Measurements from ENCODE around the gene ANKDD1B.
A peak's percentile ranks its signal among the peaks of the same experiment; 100 is the strongest.
"Not testable (repeated sequence)": the region's sequence is repeated elsewhere in the genome, so short reads cannot be mapped to it uniquely, and the experiment has no call there.

Gene ANKDD1B

DNA sequence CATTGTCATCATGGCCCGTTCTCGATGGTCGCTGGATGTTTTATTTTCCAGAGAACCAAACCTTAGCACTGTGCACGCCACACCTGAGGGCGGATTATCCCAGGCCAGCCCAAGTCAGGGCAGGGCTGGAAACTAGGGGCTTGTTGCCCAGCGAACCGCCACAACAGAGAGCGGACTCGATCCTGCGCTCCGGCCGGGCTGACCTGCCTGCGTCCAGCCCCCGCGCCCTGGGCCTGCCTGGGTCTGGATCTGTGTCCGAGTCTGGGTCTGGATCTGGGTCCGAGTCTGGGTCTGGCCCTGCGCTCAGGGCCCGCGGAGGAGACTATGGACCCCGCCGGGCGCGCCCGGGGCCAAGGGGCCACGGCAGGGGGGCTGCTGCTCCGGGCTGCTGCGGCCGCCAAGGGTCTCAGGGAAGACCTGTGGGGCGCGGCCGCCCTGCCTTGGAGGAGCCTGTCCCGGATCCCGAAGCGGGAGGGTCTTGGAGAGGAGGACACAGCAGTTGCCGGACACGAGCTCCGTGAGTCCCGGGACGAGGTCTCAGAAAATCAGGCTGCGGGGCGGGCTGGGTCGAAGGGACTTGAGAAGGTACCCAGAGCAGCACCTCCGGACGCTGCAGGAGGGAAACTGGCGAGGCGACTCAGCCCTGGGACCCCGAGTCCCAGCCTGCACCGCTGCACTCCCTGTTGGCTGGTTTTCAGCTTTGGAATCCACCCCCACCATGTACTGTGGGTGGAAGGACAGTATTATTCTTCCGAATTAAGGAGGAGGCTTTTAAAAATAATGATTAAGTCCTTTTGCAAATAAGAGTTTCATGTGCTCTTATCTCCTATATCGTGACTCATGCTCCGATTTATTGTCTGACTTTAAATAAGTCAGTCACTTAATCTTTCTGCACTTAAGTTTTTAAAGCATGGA, at the start of gene ANKDD1B:
ANKDD1B (plus strand) TSS at position 143 of the 915 bp plus-strand sequence; CDS start at position 325, 182 bp downstream.
- no peak for DNase-seq (ENCODE audit: extremely low spot score, insufficient read length, low read depth)

DNA sequence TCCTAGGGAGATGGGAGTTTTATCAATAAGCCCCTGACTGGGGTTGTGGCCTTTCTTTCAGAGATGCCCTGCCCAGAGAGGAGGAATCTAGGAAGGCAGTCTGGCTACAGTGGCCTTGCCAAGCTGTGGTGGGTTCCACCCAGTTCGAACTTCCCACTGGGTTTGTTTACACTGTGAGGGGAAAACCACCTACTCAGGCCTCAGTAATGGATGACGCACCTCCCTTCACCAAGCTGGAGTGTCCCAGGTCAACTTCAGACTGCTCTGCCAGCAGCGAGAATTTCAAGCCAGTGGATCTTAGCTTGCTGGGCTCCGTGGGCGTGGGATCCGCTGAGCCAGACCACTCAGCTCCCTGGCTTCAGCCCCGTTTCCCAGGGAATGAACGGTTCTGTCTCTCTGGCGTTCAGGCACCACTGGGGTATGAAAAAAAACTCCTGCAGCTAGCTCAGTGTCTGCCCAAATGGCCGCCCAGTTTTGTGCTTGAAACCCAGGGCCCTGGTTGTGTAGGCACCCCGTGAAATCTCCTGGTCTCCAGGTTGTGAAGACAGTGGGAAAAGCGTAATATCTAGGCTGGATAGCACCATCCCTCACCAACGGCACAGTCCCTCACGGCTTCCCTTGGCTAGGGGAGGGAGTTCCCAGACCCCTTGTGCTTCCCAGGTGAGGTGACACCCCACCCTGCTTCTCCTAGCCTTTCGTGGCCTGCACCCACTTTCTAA, 45.1 kb upstream of the ANKDD1B start:
- peak; percentile 39 for FAIRE-seq

More for the DNA sequence above, at the start of gene ANKDD1B:
- FAIRE-seq = no peak

DNA sequence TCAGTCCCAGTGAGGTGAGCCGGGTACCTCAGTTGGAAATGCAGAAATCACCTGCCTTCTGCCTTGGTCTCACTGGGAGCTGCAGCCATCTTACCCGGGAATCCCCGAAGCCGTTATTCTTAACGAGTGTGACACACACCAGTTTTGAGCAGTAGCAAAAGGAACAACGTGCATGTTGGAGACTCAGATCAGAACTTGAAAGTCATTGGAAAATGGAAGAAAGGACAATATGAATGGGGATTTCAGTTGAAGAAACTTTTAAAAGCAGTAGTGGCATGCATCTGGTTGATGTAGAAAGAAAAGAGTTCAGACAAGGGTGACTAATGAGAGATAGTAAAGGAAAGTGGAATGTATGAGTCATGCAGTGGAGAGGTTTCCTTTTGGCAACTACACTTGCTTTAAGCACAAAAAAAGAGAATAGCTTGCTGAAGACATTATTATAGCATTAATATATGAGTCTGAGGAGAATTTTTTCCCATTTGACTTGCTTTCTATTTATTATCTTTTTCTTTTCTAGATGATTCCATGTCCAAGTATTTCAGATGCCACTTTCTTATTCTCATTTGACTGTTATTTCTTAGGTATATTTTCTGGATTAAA, 44.4 kb upstream of the ANKDD1B start:
- FAIRE-seq (peak; percentile 78), DNase-seq (ENCODE audit: extremely low spot score, insufficient read length, low read depth) (peak; percentile 44)

More for the DNA sequence above, 45.1 kb upstream of the ANKDD1B start:
- DNase-seq (ENCODE audit: extremely low spot score, insufficient read length, low read depth) = not testable (repeated sequence)

DNA sequence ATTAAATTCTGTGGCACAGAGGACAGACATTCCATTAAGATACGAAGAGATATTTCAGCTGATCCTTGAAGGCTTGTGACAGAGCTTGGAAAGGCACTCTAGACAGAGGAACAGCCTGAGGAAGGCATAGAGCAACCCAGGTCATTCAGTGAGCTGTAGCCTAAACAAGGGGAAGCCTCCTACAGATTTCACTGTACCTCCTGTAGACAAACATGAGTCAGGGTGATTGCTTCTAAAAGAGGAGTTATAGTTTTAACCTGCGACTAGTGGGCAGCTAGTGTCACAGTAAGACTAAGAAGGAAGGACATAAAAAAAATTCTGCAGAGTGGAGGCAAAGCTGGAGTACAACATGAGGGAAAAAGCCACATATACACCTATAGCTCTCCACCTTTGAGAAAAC, 43.5 kb upstream of the ANKDD1B start:
- DNase-seq (ENCODE audit: extremely low spot score, insufficient read length, low read depth) (no peak), FAIRE-seq (peak; percentile 68)

DNA sequence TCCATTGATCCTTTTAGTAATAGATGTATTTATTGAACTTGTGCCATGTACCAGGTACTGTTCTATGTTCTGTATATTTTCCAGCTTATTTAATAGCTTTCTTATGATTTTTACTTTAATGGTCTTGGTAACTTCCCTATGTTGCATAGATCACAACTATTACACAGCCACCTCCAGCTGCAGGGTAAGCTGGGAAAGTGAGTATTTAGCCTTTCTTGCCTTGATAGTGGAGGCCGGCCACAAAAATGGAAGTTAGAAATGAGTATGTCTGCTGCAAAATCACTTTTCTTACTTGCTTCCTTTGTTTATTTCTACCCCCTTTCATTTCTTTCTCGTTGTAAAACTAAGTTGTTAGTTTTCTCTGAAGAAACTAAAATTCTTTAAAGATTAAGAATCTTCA, 43.1 kb upstream of the ANKDD1B start:
- FAIRE-seq = peak; percentile 31
- DNase-seq (ENCODE audit: extremely low spot score, insufficient read length, low read depth) = no peak

DNA sequence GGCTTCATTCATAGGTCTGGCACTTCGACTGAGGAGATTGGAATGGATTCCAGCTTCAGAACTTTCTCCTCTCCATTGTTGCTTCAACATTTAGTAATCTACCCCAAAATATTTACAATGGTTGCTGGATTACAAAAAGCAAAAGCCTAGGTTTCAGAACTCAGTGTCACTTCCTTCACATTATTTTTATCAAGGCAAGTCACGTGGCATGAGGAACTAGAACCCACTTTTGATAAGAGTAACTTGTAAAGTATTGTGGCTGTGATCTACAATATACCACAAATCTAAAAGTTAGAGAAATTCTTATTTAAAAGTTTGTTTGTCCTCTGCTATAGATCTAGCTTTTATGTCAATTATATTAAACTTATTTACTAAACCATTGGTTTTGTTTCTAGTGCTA, 39.7 kb upstream of the ANKDD1B start:
- FAIRE-seq = peak; percentile 73
- DNase-seq (ENCODE audit: extremely low spot score, insufficient read length, low read depth) = no peak

DNA sequence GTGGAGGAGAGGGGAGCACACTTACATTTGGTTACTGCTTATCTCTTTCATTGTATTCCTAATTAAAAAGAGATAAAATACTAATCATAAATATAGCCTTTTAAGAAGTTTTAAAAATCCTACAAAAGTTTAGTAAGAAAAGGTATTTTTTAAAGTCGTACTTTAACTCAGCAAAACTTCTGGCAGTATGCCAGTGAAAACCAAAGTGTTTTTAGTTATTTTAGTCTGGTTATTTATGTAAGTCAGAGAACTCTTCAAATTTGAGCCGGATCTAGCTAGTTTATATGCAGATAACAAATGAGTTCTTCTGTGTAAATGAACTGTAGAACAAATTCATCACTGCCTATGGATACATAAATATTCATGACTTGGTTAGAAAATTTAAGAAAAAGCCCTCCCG, 36.5 kb upstream of the ANKDD1B start:
- DNase-seq (ENCODE audit: extremely low spot score, insufficient read length, low read depth) (no peak), FAIRE-seq (no peak)

DNA sequence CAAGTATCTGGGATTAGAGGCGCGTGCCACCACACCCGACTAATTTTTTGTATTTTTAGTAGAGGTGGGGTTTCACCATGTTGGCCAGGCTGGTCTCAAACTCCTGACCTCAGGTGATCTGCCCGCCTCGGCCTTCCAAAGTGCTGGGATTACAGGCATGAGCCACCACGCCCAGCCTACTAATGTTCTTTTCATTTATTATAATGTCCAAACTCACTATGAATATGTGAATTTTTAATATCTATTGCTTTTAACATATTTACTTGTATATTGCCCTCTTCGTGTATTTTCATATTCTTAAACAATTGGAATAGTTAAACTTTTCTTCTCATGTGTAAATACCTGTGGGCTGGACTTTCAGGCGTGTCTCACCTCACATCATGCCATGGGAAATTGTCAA, 33.0 kb upstream of the ANKDD1B start:
- FAIRE-seq; DNase-seq (ENCODE audit: extremely low spot score, insufficient read length, low read depth): not testable (repeated sequence)

DNA sequence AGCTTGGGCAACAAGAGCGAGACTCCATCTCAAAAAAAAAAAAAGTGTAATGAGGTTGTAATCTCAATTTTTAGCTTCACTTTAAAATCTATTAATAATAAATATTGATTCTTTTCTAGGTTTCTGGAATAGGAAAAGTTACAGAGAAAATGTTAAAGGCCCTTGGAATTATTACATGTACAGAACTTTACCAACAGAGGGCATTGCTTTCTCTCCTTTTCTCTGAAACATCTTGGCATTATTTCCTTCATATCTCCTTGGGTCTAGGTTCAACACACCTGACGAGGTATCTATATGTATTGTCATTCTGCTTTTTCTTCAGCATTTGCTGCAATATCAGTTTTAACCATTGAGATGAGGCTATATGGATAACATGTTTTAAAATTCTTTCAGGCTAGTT, 26.6 kb upstream of the ANKDD1B start:
- no peak for FAIRE-seq
- no peak for DNase-seq (ENCODE audit: extremely low spot score, insufficient read length, low read depth)

DNA sequence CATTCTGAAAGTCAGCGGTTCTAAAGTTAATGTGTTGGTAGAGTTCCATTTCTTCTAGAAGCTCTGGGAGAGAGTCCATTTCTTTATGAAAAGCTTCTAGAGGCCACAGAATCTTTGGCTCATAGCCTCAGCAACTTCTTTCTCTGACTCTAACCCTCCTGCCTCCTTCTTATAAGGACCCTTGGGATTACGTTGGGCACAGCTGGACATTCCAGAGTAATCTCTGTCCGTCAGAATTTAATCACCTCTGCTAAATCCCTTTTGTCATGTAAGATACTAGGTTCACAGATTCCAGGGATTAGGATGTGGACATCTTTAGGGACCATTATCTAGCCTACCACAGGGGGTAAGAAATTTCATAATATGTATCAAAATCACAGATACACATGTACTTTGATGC, 22.6 kb upstream of the ANKDD1B start:
- no peak for DNase-seq (ENCODE audit: extremely low spot score, insufficient read length, low read depth)

DNA sequence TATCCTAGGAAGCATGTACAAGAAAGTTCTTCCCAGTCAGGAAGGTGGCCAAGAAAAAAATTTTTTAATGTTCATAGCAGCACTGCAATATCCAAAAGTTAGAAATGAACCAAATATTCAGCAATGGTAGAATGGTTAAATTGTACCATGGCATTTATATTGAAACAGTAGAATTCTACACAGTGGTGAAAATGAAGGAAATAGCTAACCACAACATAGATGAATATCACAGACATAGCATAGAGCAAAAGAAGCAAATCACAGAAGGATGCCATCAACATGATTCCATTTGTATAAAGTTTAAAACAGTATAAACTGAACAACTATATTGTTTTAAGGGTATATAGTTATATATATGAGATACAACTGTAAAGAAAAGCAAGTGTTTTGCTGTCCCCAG, 10.7 kb upstream of the ANKDD1B start:
- DNase-seq (ENCODE audit: extremely low spot score, insufficient read length, low read depth) (no peak), FAIRE-seq (no peak)

More for the DNA sequence above, 22.6 kb upstream of the ANKDD1B start:
- FAIRE-seq = no peak

DNA sequence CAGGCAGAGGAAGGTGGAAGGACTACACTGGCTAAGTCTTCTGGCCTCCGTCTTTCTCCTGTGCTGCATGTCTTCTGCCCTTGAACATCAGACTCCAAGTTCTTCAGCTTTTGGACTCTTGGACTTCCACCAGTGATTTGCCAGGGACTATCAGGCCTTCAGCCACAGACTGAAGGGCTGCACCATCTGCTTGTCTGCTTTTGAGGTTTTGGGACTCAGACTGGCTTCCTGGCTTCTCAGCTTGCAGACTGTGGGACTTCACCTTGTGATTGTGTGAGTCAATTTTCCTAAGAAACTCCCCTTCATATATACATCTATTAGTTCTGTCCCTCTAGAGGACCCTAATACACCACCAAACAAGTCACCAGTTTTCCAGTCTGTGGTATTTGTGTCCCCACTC, 9.7 kb upstream of the ANKDD1B start:
- no peak for DNase-seq (ENCODE audit: extremely low spot score, insufficient read length, low read depth)
- no peak for FAIRE-seq

DNA sequence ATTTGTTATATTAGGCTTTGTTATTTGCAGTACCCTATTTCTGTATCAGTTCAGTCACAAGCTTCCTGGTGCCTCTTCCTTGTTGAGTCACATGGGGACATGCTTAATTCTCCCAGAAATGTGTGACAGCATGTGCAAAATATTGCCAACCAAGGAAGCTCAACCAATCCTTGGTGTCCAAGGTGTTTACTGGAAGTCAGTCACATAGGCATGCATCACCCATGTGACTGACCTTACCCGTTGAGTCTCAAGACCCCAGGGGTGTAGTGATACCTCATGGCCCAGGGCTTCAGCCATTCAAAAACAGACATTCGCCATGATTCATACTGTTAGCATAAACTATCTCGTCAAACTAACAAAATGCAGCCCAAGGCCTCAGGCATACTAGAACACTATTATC, 9.3 kb upstream of the ANKDD1B start:
- no peak for DNase-seq (ENCODE audit: extremely low spot score, insufficient read length, low read depth)

DNA sequence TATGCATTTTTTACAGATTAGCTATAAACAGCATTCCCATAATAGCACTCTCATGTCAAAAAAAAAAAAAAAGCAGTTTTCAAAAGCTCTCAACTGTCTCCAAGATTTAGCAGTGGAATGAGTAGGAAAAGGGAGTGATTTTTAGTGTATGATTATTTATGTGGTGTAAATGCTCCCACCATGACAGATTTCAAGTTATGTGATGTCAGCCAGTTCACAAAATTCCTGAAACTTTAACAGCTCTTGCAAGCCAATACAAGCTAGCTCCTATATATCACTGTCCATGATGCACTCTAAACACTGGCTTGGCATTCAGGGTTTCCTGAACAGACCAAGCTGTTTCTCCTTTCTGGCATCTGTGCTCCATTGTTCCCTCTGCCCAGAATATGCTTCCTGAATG, 7.9 kb upstream of the ANKDD1B start:
- FAIRE-seq (no peak), DNase-seq (ENCODE audit: extremely low spot score, insufficient read length, low read depth) (no peak)

More for the DNA sequence above, 9.3 kb upstream of the ANKDD1B start:
- FAIRE-seq = no peak

DNA sequence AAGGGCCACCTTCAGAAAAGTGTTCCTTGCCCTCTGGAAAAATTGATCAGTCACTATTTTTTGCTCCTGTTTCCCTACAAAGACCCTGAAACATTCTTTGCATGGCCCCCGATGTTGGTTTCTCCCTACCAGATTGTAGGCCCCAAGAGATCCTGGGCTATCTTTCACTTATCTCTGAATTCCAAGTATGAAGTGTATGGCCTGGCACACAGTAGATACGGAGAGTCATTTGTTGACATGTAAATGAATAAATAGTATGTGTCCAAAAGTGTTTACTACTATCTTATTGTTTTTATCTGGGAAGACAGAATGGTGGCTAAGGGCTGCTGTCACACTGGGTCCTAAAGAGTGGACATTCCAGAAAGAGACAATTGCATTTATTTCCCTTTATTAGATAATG, 7.4 kb upstream of the ANKDD1B start:
- DNase-seq (ENCODE audit: extremely low spot score, insufficient read length, low read depth) (no peak), FAIRE-seq (no peak)

DNA sequence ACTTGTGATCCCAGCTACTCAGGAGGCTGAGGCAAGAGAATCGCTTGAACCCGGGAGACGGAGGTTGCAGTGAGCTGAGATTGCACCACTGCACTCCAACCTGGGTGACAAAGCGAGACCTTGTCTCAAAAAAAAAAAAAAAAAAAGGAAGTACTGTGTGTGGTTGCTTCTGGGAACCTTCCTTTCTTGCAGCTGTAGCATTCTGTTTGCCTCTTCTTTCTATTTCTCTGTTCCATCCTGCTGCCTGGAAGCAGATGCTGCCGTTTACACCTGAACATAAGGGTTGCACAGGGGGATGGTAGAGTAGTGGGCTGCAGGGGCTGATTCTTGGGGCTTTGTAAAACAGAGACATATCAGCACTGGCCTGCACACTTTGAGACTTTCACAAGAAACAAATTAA, 3.9 kb upstream of the ANKDD1B start:
- not testable (repeated sequence) for DNase-seq (ENCODE audit: extremely low spot score, insufficient read length, low read depth); FAIRE-seq

DNA sequence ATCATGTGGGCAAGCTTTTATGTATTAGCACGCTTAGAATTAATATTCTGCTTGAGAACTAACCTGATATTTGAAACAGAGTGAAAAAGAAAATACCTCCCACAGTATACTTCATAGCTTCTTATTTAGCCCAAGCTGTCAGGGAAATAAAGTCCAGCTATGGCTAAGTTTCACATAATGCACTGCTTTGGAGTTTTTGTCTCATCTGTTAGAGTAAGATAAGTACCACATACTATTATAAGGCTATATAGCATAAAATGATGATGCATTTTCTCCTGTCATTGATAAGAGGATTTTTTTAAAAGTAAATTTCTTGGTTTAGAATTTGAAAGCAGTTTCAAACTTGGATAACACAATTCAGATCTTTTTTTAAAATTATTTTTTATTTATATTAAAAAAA, 2.4 kb upstream of the ANKDD1B start:
- no peak for FAIRE-seq

DNA sequence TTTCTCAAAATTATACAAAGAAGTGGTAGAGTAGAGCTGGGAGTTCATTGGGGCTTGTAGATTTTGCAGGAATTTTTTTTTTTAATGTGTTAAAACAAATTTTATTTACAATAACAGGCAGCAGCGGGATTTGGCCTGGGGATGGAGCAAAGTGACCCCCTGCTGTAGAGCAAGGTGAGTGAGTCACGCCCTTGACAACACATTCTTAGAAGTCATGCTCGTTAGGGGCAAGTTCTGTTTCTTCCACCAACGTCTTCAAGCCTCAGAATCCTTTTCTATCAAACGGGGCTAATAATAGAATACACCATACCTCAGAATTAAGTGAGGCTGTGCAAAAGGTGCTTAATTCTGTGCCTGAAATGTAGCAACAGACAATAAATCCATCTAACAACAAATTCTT, 1.1 kb upstream of the ANKDD1B start:
- FAIRE-seq (no peak), DNase-seq (ENCODE audit: extremely low spot score, insufficient read length, low read depth) (no peak)

More for the DNA sequence above, 2.4 kb upstream of the ANKDD1B start:
- no peak for DNase-seq (ENCODE audit: extremely low spot score, insufficient read length, low read depth)

DNA sequence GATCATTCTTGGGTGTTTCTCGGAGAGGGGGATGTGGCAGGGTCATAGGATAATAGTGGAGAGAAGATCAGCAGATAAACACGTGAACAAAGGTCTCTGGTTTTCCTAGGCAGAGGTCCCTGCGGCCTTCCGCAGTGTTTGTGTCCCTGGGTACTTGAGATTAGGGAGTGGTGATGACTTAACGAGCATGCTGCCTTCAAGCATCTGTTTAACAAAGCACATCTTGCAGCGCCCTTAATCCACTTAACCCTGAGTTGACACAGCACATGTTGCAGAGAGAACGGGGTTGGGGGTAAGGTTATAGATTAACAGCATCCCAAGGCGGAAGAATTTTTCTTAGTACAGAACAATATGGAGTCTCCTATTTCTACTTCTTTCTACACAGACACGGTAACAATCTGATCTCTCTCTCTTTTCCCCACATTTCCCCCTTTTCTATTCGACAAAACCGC, 368 bp upstream of the ANKDD1B start:
- not testable (repeated sequence) for DNase-seq (ENCODE audit: extremely low spot score, insufficient read length, low read depth); FAIRE-seq

DNA sequence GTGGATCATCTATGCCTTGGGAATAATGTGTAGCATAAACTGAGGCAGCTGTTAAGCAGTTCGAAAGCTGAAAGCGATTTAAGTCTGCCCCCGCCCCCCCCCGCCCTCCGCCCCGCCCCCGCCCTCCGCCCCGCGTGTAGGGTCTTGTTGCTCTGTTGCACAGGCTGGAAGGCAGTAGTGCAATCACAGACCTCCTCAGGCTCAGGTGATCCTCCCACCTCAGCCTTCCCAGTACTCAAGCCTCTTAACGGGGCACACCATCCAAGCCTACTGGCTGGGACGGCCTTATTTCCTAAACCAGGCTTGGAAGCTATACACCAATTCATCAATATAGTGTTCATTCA, 945 bp downstream of the ANKDD1B start:
- no peak for FAIRE-seq
- no peak for DNase-seq (ENCODE audit: extremely low spot score, insufficient read length, low read depth)

DNA sequence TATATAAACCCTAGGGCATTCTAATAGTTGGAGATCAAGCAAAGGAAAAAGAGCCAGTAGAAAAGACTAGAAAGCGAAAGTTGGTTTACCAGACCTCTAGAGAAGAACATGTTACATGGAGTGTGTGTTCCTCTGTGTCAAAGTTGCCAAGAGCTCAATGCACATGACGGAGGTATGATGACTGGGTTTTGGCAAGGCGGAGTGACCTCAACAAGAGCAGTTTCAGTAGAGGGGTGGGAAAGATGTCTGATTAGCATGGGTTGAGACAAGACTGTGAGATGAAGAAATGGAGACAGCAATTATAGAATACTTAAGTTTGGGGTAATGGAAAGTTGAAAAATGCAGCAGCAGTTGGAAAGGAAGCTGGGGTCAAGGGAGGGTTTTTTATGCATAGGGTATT, 1.6 kb downstream of the ANKDD1B start:
- FAIRE-seq = no peak
- no peak for DNase-seq (ENCODE audit: extremely low spot score, insufficient read length, low read depth)
